ENCODE data around the gene CSF3R.

DNA sequence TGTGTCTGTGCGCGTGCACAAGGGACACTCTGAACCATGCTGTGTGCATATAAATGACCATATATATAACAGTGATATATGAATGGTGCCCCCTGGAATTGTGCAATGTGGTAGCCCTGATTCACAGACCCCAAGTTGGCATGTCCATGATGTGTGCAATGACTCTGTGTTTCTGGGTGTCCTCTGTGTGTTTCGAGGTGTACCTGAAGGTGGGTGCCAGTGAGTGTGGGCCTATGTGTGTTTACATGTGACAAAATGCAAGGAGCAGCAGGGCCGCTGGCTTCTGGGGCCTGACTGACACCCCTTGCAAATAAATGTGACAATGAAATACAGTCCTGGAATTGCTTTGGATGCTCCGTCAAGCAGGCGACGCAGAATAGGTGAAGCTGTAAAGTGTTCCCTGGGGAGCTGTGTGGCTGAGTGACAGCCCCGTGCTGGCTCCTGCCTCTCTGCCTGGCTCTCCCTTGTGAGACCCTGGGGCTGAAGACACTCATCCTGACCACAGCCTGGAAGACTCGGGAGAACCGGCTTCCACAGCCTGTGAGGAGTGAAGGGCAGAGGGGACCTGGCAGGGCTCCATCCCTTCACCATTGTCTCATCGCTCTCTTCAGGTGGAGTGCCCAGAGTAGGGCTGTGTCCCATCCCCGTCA, 38.2 kb upstream of the CSF3R start:
- TF ChIP-seq CTCF (IDR thresholded peaks at IDR 0.05; ENCODE audit: insufficient read depth, low read length) (no peak), POLR2AphosphoS5 (IDR thresholded peaks at IDR 0.05; ENCODE audit: low read depth) (no peak), REST (IDR thresholded peaks at IDR 0.05; ENCODE audit: insufficient replicate concordance, low read depth) (no peak), SPI1 (IDR thresholded peaks at IDR 0.05; ENCODE audit: borderline replicate concordance, low read depth) (no peak), GABPA (IDR thresholded peaks at IDR 0.05; ENCODE audit: low read depth) (no peak)
